GM13976 (cell line): ENCODE data around the gene COBL.

Source experiments
- DNase-seq: peaks from one replicate; pipeline ENCODE4 v3.0.0; 2012; ENCODE audit warnings: low spot score
- CTCF ChIP-seq: IDR thresholded peaks from 2 replicates; pipeline ENCODE4 v1.5.1; 2012; ENCODE audit warnings: borderline replicate concordance, mild to moderate bottlenecking; ENCODE audit not compliant: insufficient read depth; ENCODE audit errors: extremely low read depth, missing control alignments, control extremely low read depth
- in situ Hi-C: fragments of 300-500 bp; cut with MboI; formaldehyde crosslinking; loops from one replicate; pipeline ENCODE4 v1.12.0; 2022; ENCODE audit warnings: low sequenced_read_pairs, mixed read lengths, inconsistent platforms; ENCODE audit not compliant: unreplicated experiment

The COBL gene

GRCh38 chr7:51066405-51066882 is 250.2 kb downstream of the COBL start:
- in situ Hi-C loops, result no loop called here
- TF ChIP-seq CTCF, result no peak
- DNase-seq, result no peak

GRCh38 chr7:51065766-51066165 is 250.8 kb downstream of the COBL start:
- no peak for TF ChIP-seq CTCF
- in situ Hi-C loops, result no loop called here
- DNase-seq, result no peak

GRCh38 chr7:51064688-51065087 is 251.9 kb downstream of the COBL start:
- TF ChIP-seq CTCF, result no peak
- in situ Hi-C loops, result no loop called here
- no peak for DNase-seq

- in situ Hi-C loops, result no loop called here
These were observed 254.2 kb downstream of the COBL start for GRCh38 chr7:51062222-51062987.

GRCh38 chr7:51060536-51060935 is 256.1 kb downstream of the COBL start:
- no peak for DNase-seq
- in situ Hi-C loops, result no loop called here
- no peak for TF ChIP-seq CTCF

More at GRCh38 chr7:51062222-51062987, 254.2 kb downstream of the COBL start:
- no peak for DNase-seq
- TF ChIP-seq CTCF, result no peak

GRCh38 chr7:51059504-51060142 is 257.0 kb downstream of the COBL start:
- in situ Hi-C loops, result no loop called here
- TF ChIP-seq CTCF, result no peak
- DNase-seq, result no peak
